Neural cell (in vitro differentiated cells): ENCODE measurements around the gene ADAMTS19. TPM values are rescaled to one million over a fixed set of nuclear protein-coding genes. Genes with fewer than 3 reads are reported as not detected.

ENCODE experiments used
- H2AFZ ChIP-seq: fragments of 200-600, 300-800 bp; sonication (generic), shearing (Covaris generic); 2 replicates; pipeline ENCODE4 v1.6.0; 2014; ENCODE audit warnings: low read depth, mild to moderate bottlenecking, antibody characterized with exemption, low read length, moderate library complexity
- H3F3A ChIP-seq: fragments of 200-600 bp; shearing (Covaris generic); 2 replicates; pipeline ENCODE4 v1.6.1; 2016; ENCODE audit warnings: mild to moderate bottlenecking, moderate library complexity, mixed read lengths, antibody characterized with exemption, low read length; ENCODE audit not compliant: insufficient read depth, poor library complexity, severe bottlenecking
- H3K27ac ChIP-seq: fragments of 200-600, 300-800 bp; sonication (generic), shearing (Covaris generic); 2 replicates; pipeline ENCODE4 v1.5.1; 2014; ENCODE audit warnings: mild to moderate bottlenecking, low read length, moderate library complexity
- H3K27me3 ChIP-seq: fragments of 300-800, 200-600 bp; sonication (generic), shearing (Covaris generic); 2 replicates; pipeline ENCODE4 v1.6.0; 2014; ENCODE audit warnings: mild to moderate bottlenecking, low read depth, low read length, moderate library complexity; ENCODE audit not compliant: insufficient read depth
- H3K36me3 ChIP-seq: fragments of 300-800, 200-600 bp; sonication (generic), shearing (Covaris generic); 2 replicates; pipeline ENCODE4 v1.5.1; 2014; ENCODE audit warnings: mild to moderate bottlenecking, antibody characterized with exemption, low read length, moderate library complexity; ENCODE audit not compliant: insufficient read depth
- H3K4me2 ChIP-seq: fragments of 300-800, 200-600 bp; sonication (generic), shearing (Covaris generic); 2 replicates; pipeline ENCODE4 v1.6.0; 2014; ENCODE audit warnings: mild to moderate bottlenecking, low read length
- H3K4me3 ChIP-seq: fragments of 300-800, 200-600 bp; sonication (generic), shearing (Covaris generic); 2 replicates; pipeline ENCODE4 v1.5.1; 2014; ENCODE audit warnings: mild to moderate bottlenecking, low read length, moderate library complexity
- H3K79me2 ChIP-seq: fragments of 200-600 bp; shearing (Covaris generic); replicated peaks from 2 replicates; pipeline ENCODE4 v1.6.0; 2014; ENCODE audit warnings: mild to moderate bottlenecking, low read length, moderate library complexity; ENCODE audit not compliant: insufficient read depth
- H3K9ac ChIP-seq: fragments of 300-800, 200-600 bp; sonication (generic), shearing (Covaris generic); 2 replicates; pipeline ENCODE4 v1.6.1; 2016; ENCODE audit warnings: mild to moderate bottlenecking, low read length, mixed read lengths
- H3K9me2 ChIP-seq: fragments of 200-600 bp; shearing (Covaris generic); 2 replicates; pipeline ENCODE4 v1.6.1; 2016; ENCODE audit warnings: mild to moderate bottlenecking, low read length, mixed read lengths; ENCODE audit not compliant: insufficient read depth
- H3K9me3 ChIP-seq: fragments of 200-600, 300-800 bp; sonication (generic), shearing (Covaris generic); 2 replicates; pipeline ENCODE4 v1.6.1; 2016; ENCODE audit warnings: mild to moderate bottlenecking, mixed run types, low read length, moderate library complexity, mixed read lengths
- H4K20me1 ChIP-seq: fragments of 200-600 bp; shearing (Covaris generic); 2 replicates; pipeline ENCODE4 v1.6.1; 2016; ENCODE audit warnings: mild to moderate bottlenecking, mixed run types; ENCODE audit not compliant: insufficient read depth
- CTCF ChIP-seq: fragments of 450-650 bp; IDR thresholded peaks from 2 replicates; pipeline ENCODE4 v1.5.1; 2014; ENCODE audit warnings: antibody characterized with exemption, mild to moderate bottlenecking, moderate library complexity; ENCODE audit not compliant: poor library complexity, severe bottlenecking
- EP300 ChIP-seq: fragments of 450-650 bp; conservative IDR thresholded peaks from 2 replicates; pipeline ENCODE4 v1.6.1; 2014; ENCODE audit warnings: antibody characterized with exemption, mild to moderate bottlenecking, moderate library complexity; ENCODE audit not compliant: poor library complexity, severe bottlenecking
- EZH2 ChIP-seq: fragments of 200-600, 300-800 bp; shearing (Covaris generic), sonication (generic); IDR thresholded peaks from 2 replicates; pipeline ENCODE4 v1.6.1; 2014; ENCODE audit warnings: antibody characterized with exemption, low read length, borderline replicate concordance, mild to moderate bottlenecking; ENCODE audit not compliant: insufficient read depth, poor library complexity, severe bottlenecking
- MXI1 ChIP-seq: fragments of 450-650 bp; conservative IDR thresholded peaks from 2 replicates; pipeline ENCODE4 v1.6.1; 2014; ENCODE audit warnings: antibody characterized with exemption, mild to moderate bottlenecking; ENCODE audit not compliant: poor library complexity, severe bottlenecking
- POLR2AphosphoS5 ChIP-seq: IDR thresholded peaks from 2 replicates; pipeline ENCODE4 v1.6.1; 2012
- RAD21 ChIP-seq: fragments of 450-650 bp; conservative IDR thresholded peaks from 2 replicates; pipeline ENCODE4 v1.6.1; 2014; ENCODE audit warnings: antibody characterized with exemption, mild to moderate bottlenecking, moderate library complexity
- REST ChIP-seq: IDR thresholded peaks from 2 replicates; pipeline ENCODE4 v1.6.1; 2012; ENCODE audit warnings: borderline replicate concordance
- SMC3 ChIP-seq: fragments of 450-650 bp; conservative IDR thresholded peaks from 2 replicates; pipeline ENCODE4 v1.6.1; 2014; ENCODE audit warnings: antibody characterized with exemption, mild to moderate bottlenecking, moderate library complexity; ENCODE audit not compliant: poor library complexity
- TAF1 ChIP-seq: IDR thresholded peaks from 2 replicates; pipeline ENCODE4 v1.6.1; 2012; ENCODE audit warnings: low read depth
- polyA plus RNA-seq: library from polyadenylated mRNA; depleted of rRNA; stranded (reverse); fragments of >200 nt; gene quantifications from 2 replicates; pipeline ENCODE4 v1.2.3, GENCODE V29; 2014

ADAMTS19 gene
- polyA plus RNA-seq, 1 donor from 2014 or later = 0.12 TPM

GRCh38 chr5:129781594-129781993 is 321.5 kb downstream of the ADAMTS19 start:
- TF ChIP-seq TAF1 (no peak), EZH2 (no peak), EP300 (no peak), CTCF (no peak), REST (no peak), POLR2AphosphoS5 (no peak), SMC3 (no peak), MXI1 (no peak), RAD21 (no peak)
- Histone ChIP-seq H3F3A (no peaks in the 10 kb centered on the region), H3K36me3 (no peaks in the 10 kb centered on the region), H3K27ac (no peak overlapping the region), H3K4me2 (no peak overlapping the region), H3K9ac (no peak overlapping the region), H3K27me3 (no peaks in the 10 kb centered on the region), H2AFZ (no peak overlapping the region), H3K79me2 (no peaks in the 10 kb centered on the region), H3K9me3 (no peaks in the 10 kb centered on the region), H3K4me3 (no peak overlapping the region), H3K9me2 (no peaks in the 10 kb centered on the region), H4K20me1 (no peaks in the 10 kb centered on the region)
